Panc1 (cell line): ENCODE measurements around the gene ICA1.

Experiments
- POLR2AphosphoS5 ChIP-seq: IDR thresholded peaks from 2 replicates; pipeline ENCODE4 v1.6.1; 2012; ENCODE audit warnings: mild to moderate bottlenecking, low read depth, low read length, moderate library complexity
- SIN3A ChIP-seq: IDR thresholded peaks from 2 replicates; pipeline ENCODE4 v1.6.1; 2012; ENCODE audit warnings: low read depth, mild to moderate bottlenecking, low read length, moderate library complexity, borderline replicate concordance; ENCODE audit not compliant: insufficient read depth
- TF ChIP-seq, protein P1 (sequence below): fragments of 450-650 bp; IDR thresholded peaks from 2 replicates; pipeline ENCODE4 v1.5.1; 2017; ENCODE audit warnings: mild to moderate bottlenecking

DNA sequence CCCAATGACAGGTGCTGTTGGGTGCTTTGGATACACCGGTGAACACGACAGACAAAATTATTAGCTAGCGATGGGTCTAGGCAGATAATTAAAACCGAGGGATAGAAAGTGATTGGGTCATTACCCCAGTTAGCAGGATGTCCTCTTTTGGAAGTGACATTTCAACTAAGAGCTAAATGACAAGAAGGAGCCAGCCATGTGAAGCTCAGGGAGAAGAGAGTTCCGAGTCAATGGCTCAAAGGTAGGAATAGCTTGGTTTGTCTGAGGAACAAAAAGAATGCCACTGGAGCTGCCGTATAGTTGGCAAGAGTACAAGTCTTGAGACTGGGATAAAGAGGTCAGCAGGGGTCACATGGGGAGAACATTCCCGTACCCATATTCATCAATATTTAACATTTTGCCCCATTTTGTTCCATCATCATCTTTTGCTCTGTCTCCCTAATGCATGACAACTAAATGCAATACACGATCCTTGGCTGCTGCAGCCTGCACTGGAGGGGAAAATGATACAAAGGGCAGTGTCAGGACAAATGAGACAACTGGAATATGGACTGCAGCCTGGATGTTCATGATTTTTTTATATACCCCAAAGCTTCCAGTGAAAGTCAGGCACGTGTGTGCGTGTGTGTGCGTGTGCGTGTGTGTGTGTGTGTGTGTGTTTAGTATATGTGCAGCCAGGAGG lies 115.7 kb downstream of the ICA1 start:
- no peak for TF ChIP-seq SIN3A
- TF ChIP-seq, protein P1, sequence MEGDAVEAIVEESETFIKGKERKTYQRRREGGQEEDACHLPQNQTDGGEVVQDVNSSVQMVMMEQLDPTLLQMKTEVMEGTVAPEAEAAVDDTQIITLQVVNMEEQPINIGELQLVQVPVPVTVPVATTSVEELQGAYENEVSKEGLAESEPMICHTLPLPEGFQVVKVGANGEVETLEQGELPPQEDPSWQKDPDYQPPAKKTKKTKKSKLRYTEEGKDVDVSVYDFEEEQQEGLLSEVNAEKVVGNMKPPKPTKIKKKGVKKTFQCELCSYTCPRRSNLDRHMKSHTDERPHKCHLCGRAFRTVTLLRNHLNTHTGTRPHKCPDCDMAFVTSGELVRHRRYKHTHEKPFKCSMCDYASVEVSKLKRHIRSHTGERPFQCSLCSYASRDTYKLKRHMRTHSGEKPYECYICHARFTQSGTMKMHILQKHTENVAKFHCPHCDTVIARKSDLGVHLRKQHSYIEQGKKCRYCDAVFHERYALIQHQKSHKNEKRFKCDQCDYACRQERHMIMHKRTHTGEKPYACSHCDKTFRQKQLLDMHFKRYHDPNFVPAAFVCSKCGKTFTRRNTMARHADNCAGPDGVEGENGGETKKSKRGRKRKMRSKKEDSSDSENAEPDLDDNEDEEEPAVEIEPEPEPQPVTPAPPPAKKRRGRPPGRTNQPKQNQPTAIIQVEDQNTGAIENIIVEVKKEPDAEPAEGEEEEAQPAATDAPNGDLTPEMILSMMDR, result no peak
- no peak for TF ChIP-seq POLR2AphosphoS5
